ENCODE data around the gene KLHL40.

- TF ChIP-seq, protein P1, sequence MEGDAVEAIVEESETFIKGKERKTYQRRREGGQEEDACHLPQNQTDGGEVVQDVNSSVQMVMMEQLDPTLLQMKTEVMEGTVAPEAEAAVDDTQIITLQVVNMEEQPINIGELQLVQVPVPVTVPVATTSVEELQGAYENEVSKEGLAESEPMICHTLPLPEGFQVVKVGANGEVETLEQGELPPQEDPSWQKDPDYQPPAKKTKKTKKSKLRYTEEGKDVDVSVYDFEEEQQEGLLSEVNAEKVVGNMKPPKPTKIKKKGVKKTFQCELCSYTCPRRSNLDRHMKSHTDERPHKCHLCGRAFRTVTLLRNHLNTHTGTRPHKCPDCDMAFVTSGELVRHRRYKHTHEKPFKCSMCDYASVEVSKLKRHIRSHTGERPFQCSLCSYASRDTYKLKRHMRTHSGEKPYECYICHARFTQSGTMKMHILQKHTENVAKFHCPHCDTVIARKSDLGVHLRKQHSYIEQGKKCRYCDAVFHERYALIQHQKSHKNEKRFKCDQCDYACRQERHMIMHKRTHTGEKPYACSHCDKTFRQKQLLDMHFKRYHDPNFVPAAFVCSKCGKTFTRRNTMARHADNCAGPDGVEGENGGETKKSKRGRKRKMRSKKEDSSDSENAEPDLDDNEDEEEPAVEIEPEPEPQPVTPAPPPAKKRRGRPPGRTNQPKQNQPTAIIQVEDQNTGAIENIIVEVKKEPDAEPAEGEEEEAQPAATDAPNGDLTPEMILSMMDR (conservative IDR thresholded peaks at IDR 0.05; ENCODE audit: low read depth, low read length) = no peak
- TF ChIP-seq EZH2 (IDR thresholded peaks at IDR 0.05; ENCODE audit: borderline replicate concordance, low read depth, low read length, poor library complexity, severe bottlenecking) = no peak
Observed at GRCh38 chr3:42667096-42667522, 18.2 kb upstream of the KLHL40 start.
